LNCAP (cell line): ENCODE results near the gene CCR5AS.

Experiments used
- TF ChIP-seq, protein P1 (sequence below): fragments of 450-650 bp; IDR thresholded peaks from 2 replicates; pipeline ENCODE4 v1.5.1; 2017; ENCODE audit warnings: mild to moderate bottlenecking

The CCR5AS gene

DNA sequence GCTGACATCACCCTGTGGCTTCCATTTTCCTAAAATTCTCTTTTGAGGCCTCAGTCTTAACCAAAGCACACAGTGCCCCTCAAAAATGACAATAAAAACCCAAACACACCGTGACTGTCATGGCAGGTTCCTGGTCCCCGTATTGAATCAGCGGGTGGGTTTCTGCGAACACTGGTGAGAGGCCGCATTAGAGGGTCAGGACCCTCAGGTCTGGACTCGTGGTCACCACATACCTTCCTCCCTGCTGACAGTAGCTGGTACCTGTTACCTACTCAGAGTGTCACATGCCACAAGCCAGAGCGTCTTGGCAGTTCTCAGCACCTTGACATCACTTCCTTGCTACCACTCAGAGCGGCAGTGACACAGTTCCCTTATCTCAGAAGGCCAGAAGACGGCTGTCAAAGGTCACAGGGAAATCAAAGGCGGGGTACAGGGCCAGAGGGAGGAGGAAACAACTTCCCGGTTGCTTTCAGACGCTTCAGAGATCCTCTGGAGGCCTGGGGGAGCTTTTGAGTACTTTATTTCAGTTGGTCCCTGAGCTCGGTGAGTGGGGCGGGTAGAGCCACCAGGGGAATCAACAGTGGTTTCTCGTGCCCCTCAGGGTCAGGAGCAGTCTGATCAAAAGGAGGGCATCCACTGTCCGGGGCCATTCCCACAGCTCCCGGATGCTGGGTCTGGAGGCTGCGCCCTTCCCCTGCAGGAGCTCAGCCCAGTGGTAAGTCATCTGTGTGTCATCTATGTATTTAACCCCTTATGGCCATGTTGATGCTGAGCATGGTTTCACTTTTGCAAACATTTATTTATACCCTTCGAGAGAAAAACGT lies at the start of gene CCR5AS, which contains the start of gene CCRL2:
Gene CCR5AS, minus strand, starts transcription at position 279 of the 824 bp plus-strand sequence.
Gene CCRL2, plus strand, starts transcription at position 472 of the 824 bp plus-strand sequence. CDS start 821 bp downstream, outside the sequence.
- TF ChIP-seq, protein P1, sequence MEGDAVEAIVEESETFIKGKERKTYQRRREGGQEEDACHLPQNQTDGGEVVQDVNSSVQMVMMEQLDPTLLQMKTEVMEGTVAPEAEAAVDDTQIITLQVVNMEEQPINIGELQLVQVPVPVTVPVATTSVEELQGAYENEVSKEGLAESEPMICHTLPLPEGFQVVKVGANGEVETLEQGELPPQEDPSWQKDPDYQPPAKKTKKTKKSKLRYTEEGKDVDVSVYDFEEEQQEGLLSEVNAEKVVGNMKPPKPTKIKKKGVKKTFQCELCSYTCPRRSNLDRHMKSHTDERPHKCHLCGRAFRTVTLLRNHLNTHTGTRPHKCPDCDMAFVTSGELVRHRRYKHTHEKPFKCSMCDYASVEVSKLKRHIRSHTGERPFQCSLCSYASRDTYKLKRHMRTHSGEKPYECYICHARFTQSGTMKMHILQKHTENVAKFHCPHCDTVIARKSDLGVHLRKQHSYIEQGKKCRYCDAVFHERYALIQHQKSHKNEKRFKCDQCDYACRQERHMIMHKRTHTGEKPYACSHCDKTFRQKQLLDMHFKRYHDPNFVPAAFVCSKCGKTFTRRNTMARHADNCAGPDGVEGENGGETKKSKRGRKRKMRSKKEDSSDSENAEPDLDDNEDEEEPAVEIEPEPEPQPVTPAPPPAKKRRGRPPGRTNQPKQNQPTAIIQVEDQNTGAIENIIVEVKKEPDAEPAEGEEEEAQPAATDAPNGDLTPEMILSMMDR, result no peak

DNA sequence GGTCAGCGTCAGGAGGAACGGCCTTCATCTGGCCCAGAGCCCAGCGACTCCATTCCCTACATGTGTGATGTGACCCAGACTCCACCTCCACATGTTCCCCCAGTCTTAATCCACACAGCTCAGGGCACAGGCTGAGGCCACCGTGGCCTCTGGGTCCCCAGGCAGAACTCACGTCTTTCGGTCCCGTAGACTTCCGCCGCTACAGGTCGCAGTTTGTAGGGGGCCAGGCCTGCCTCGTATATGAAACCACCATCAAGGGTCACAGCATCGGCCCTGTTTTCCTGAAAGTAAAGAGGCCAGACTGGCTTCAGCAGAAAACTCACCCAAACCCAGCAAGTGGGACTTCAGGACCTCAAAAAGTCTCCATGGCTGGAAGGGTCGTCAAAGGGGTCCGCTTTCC lies 49.3 kb upstream of the CCR5AS start:
- TF ChIP-seq, protein P1, result no peak

DNA sequence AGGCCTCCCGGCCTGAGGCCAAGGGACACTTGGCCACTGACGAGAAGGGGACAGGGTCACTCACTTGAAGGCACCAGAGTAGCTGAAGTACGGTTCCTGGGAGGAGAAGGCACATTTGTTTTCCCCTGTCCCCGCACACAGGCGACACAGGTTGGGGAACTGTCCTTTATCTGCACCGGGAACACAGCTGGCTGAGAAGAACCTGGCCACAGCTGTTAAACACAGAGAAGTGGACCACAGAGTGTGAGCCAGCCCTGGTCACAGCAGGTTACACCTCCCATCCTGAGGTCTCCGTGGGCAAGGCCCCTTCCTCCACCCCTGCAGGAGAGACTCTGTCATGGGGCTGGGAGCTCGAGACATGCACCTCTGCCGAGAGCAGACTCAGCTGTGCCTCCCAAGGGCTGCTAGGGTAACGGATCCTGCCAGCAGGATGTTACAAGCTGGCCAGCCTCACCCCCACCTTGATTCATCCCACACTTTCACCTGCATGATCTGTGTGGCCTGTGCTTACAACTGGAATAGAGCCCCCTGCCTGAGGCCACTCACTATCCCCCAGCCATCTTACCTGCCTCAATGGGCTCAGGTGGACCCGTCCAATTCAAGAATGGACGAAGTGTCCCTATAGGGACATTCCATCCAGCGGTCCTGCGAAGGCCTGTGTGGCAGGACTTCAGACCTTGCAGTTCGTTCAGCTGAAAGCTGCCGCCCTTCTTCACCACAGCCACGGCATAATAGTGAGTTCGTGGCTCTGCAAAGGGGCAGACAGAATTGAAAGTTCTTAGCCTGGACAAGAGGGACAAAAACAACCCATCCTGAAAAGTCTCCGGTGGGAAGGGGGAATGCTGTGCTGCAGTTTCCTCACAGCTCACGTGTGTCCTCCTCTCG lies 48.6 kb upstream of the CCR5AS start:
- TF ChIP-seq, protein P1, result no peak

DNA sequence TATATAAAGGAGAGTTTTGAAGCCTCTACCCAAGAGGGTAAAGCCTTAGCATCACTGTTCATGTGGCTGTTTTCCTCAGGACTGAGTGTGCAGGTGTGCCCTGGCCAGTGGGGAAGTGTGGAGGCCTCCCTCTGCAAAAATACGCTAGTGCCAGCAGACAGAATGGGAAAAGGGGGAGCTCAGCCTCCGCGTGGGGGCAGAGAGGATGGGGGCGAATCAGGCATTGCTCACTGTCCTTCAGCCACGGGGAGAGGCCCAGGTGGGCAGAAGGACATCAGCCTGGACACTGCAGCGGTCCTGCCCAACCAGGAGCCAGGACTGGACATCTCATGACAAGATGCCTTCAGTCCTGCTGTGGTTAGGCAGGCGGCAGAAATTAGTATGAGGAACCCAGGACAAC lies 47.7 kb upstream of the CCR5AS start:
- TF ChIP-seq, protein P1, result no peak

DNA sequence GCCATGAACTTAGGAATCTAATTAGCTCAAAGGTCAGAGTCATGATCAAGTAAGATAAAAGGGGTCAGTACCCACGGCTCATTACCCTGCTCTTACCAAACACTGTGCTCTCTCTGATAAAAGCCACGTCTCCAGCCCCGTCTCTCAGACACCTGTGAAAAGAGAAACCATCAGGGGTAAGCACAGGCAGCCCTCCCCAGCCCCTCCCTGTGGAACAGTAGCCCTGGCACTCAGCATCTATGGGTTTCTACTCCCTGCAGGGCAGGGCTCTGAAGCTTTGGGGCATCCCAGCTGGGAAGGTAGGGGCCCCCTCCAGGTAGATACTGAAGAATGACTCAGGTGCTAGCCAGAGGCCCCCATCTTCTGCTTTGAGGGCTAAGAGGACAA lies 47.3 kb upstream of the CCR5AS start:
- TF ChIP-seq, protein P1, result no peak

DNA sequence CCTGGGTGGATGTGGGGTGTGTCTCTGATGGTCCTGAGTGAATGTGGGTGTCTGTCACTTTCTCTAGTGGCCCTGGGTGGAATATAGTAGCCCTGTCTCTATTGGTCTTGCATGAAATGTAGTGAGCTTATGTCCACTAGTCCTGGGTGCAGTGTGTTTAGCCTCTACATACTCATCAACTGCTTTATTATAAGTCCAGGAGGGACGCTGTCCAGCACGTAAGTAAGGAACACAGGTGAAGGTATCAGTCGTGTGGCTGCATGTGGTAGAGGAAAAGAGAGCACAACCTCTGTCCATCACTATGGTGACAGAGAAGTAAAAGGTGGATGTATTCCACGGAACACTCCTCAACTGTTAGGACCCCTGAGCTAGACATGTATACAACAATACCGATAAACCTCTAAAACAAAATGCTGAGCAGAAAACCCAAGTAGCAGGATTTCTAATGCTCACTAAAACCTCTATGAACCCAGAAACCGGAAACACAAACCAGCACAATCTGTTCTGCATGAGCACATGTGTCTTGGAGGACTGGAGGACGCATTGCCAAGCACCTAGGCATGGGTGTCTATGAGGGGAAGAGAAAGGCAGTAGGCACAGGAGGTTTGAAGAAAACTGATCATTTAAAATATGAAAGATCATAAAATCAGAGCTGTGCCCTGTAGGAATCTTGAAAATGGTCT lies 46.8 kb upstream of the CCR5AS start:
- TF ChIP-seq, protein P1, result no peak
